Measurements from ENCODE around the gene GHRHR. TPM values are rescaled to one million over a fixed set of nuclear protein-coding genes. Genes with fewer than 3 reads are reported as not detected.

Gene GHRHR
- total RNA-seq, 1 donor from 2014 or later: not detected

DNA sequence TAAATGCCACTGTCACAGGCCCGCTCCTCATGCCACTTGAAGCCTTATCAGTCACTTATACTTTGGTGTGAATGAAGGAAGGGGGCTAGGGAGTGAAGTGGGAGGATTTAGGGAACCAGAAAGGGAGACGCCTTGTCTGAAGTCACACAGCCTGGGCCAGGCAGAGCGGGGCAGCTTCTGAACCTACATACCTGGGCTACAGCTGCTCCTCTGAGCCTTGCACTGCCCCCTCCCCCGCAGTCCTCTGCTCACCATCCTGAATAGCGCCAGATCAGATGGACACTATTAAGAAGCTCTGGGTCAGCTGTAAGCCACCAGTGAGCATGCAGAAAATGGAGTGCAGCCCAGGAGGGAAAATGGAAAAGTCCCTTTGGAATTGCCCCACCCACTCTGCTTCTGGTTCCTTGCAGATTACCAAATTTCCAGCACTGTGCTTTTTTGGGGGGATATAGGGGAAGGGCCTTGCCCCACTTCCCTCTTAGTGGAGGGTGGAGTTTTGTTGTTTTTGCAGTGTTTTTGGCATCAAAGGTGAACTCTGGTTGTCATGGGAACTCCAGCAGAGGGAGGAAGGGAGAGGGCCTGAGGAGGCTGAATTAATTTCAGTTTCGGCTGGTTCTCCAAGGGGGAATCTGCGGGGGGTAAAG lies 53.4 kb downstream of the GHRHR start:
- Mint-ChIP-seq H3K4me1 (ENCODE audit: low read depth) (no peaks in the 10 kb centered on the region), H3K27me3 (peaks cover 25% of the 10 kb centered on the region), H3K27ac (no peak overlapping the region), H3K9me3 (ENCODE audit: low read depth) (no peaks in the 10 kb centered on the region), H3K4me3 (ENCODE audit: low read depth) (no peak overlapping the region), H3K36me3 (ENCODE audit: insufficient read depth) (no peaks in the 10 kb centered on the region)
- TF ChIP-seq CTCF (IDR thresholded peaks at IDR 0.05; ENCODE audit: unreplicated experiment): no peak
- DNase-seq (ENCODE audit: low spot score, unreplicated experiment): no peak

GRCh38 chr7:31017721-31018120 lies 54.0 kb downstream of the GHRHR start:
- no peak for DNase-seq (ENCODE audit: low spot score, unreplicated experiment)
- H3K4me1 Mint-ChIP-seq (ENCODE audit: low read depth): no peaks in the 10 kb centered on the region
- no peak for TF ChIP-seq CTCF (IDR thresholded peaks at IDR 0.05; ENCODE audit: unreplicated experiment)
- H3K4me3 Mint-ChIP-seq (ENCODE audit: low read depth): no peak overlapping the region
- H3K9me3 Mint-ChIP-seq (ENCODE audit: low read depth): no peaks in the 10 kb centered on the region
- H3K27ac Mint-ChIP-seq: no peak overlapping the region
- H3K36me3 Mint-ChIP-seq (ENCODE audit: insufficient read depth): no peaks in the 10 kb centered on the region
- peaks cover 25% of the 10 kb centered on the region for H3K27me3 Mint-ChIP-seq

DNA sequence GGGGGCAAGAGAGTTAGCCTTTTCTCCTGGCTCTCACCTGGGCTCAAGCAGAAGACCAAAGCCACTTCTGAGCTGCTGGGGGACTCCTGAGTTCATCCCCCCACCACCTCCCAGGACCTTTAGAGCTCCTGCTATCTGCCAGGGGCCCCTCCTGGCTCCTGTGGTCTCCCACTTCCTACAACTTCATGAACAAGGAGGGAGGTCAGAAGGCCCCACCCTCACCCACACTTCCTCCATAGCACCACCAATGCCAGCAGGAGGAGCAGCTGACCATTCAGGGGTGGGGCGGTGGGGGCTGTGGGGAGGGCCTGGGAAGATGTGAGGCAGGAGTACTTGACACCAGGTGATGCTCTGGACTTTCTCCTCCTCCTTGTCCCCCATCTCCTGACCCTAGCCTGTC lies 55.8 kb downstream of the GHRHR start:
- Mint-ChIP-seq H3K27ac (no peak overlapping the region), H3K4me3 (ENCODE audit: low read depth) (no peak overlapping the region), H3K4me1 (ENCODE audit: low read depth) (no peaks in the 10 kb centered on the region), H3K36me3 (ENCODE audit: insufficient read depth) (no peaks in the 10 kb centered on the region), H3K27me3 (peaks cover 17% of the 10 kb centered on the region), H3K9me3 (ENCODE audit: low read depth) (no peaks in the 10 kb centered on the region)
- no peak for DNase-seq (ENCODE audit: low spot score, unreplicated experiment)
- no peak for TF ChIP-seq CTCF (IDR thresholded peaks at IDR 0.05; ENCODE audit: unreplicated experiment)

DNA sequence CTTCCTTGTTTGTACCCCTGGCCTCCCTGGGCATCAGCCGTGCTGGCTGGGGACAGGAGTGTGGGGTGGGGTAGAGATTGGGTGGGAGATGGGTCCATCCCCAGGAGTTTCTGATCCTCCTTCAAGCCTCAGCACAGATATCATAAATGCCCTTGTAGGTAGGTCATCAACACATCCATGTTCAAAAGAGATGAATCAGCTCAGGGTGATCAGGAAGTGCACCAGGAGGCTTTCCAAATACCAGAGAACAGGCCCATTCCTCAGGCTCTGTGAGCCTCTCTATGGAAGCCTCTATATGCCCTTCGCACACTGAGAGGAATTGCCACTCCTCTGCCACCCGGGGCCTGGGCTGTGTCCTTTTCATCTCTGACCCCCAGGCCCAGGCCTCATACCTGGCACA lies 56.4 kb downstream of the GHRHR start:
- no peaks in the 10 kb centered on the region for H3K9me3 Mint-ChIP-seq (ENCODE audit: low read depth)
- TF ChIP-seq CTCF (IDR thresholded peaks at IDR 0.05; ENCODE audit: unreplicated experiment): no peak
- no peaks in the 10 kb centered on the region for H3K4me1 Mint-ChIP-seq (ENCODE audit: low read depth)
- H3K36me3 Mint-ChIP-seq (ENCODE audit: insufficient read depth): no peaks in the 10 kb centered on the region
- no peak overlapping the region for H3K4me3 Mint-ChIP-seq (ENCODE audit: low read depth)
- peaks cover 17% of the 10 kb centered on the region for H3K27me3 Mint-ChIP-seq
- no peak overlapping the region for H3K27ac Mint-ChIP-seq
- DNase-seq (ENCODE audit: low spot score, unreplicated experiment): no peak

- H3K36me3 Mint-ChIP-seq (ENCODE audit: insufficient read depth): no peaks in the 10 kb centered on the region
- H3K27ac Mint-ChIP-seq: no peak overlapping the region
- H3K4me1 Mint-ChIP-seq (ENCODE audit: low read depth): no peaks in the 10 kb centered on the region
- peaks cover 17% of the 10 kb centered on the region for H3K27me3 Mint-ChIP-seq
- no peak overlapping the region for H3K4me3 Mint-ChIP-seq (ENCODE audit: low read depth)
- no peak for TF ChIP-seq CTCF (IDR thresholded peaks at IDR 0.05; ENCODE audit: unreplicated experiment)
- no peaks in the 10 kb centered on the region for H3K9me3 Mint-ChIP-seq (ENCODE audit: low read depth)
- no peak for DNase-seq (ENCODE audit: low spot score, unreplicated experiment)
Measured at GRCh38 chr7:31020652-31021051, 56.9 kb downstream of the GHRHR start.

Data from progenitor cell of endocrine pancreas (in vitro differentiated cells).